Measurements from ENCODE around the gene RAB6B. TPM values are rescaled to one million over a fixed set of nuclear protein-coding genes. Genes with fewer than 3 reads are reported as not detected.
A peak's percentile ranks its signal among the peaks of the same experiment; 100 is the strongest.

RAB6B gene
- total and polyA plus RNA-seq, 2 experiments from 2014 or later, result 1.2 to 3.9 TPM

- H3F3A ChIP-seq (replicated peaks; ENCODE audit: low read depth), result no peaks in the 10 kb centered on the region
- TF ChIP-seq JUNB (IDR thresholded peaks at IDR 0.05; ENCODE audit: unreplicated experiment) (no peak), CREB1 (CRISPR knock-in tag; IDR thresholded peaks at IDR 0.05; ENCODE audit: low read depth) (peak; percentile 55; the same call in 1 of the 2 replicates), STAT1 (IDR thresholded peaks at IDR 0.05; ENCODE audit: unreplicated experiment) (no peak), ZNF114 (CRISPR knock-in tag; IDR thresholded peaks at IDR 0.05) (no peak), REST (IDR thresholded peaks at IDR 0.05; ENCODE audit: unreplicated experiment) (no peak), POLR2AphosphoS5 (IDR thresholded peaks at IDR 0.05; ENCODE audit: low read depth) (peak; percentile 95), CTCF (conservative IDR thresholded peaks at IDR 0.05; ENCODE audit: low read depth in 2 of 2) (no peak), EZH2 (IDR thresholded peaks at IDR 0.05; ENCODE audit: low read depth, unreplicated experiment) (no peak), ZNF462 (CRISPR knock-in tag; IDR thresholded peaks at IDR 0.05) (no peak), EZH2phosphoT487 (IDR thresholded peaks at IDR 0.05; ENCODE audit: unreplicated experiment) (no peak), ETS1 (IDR thresholded peaks at IDR 0.05) (peak; percentile 88), ZNF331 (CRISPR knock-in tag; IDR thresholded peaks at IDR 0.05; ENCODE audit: low read depth) (no peak), NANOG (IDR thresholded peaks at IDR 0.05; ENCODE audit: borderline replicate concordance) (no peak)
- H3K4me1 Mint-ChIP-seq, result peaks cover 11% of the 10 kb centered on the region
- H3K9me2 ChIP-seq (ENCODE audit: insufficient read depth), result no peaks in the 10 kb centered on the region; the same call in 1 of the 2 replicates
- peaks cover 15% of the 10 kb centered on the region for H3K36me3 ChIP-seq (ENCODE audit: insufficient read depth)
- H3K27me3 Mint-ChIP-seq (ENCODE audit: insufficient read depth, low read depth, poor library complexity), result peaks cover 3% of the 10 kb centered on the region
- H4K20me1 ChIP-seq (replicated peaks; ENCODE audit: insufficient read depth), result no peaks in the 10 kb centered on the region; the same call in 1 of the 2 replicates
- H3K4me1 ChIP-seq (ENCODE audit: insufficient read depth), result peaks cover 5% of the 10 kb centered on the region
- peak within 1 kb of the TSS; percentile 93 for H3K4me3 Mint-ChIP-seq
- peak; percentile 99 for ATAC-seq
- no peak within 1 kb of the TSS for H3K27ac ChIP-seq (ENCODE audit: low read depth)
- H3K79me2 ChIP-seq (replicated peaks; ENCODE audit: insufficient read depth), result peaks cover 19% of the 10 kb centered on the region
- peak within 1 kb of the TSS; percentile 95 for H3K27ac Mint-ChIP-seq
- no peaks in the 10 kb centered on the region for H3K27me3 ChIP-seq (ENCODE audit: insufficient read depth)
- DNase-seq (ENCODE audit: low spot score), result peak; percentile 93
- no peaks in the 10 kb centered on the region for H3K9me3 Mint-ChIP-seq
- H2AFZ ChIP-seq, result peak within 1 kb of the TSS; percentile 94
- peak within 1 kb of the TSS; percentile 86 for H3K4me3 ChIP-seq
- H3K36me3 Mint-ChIP-seq (ENCODE audit: low read depth), result peaks cover 35% of the 10 kb centered on the region
- peak within 1 kb of the TSS; percentile 80 for H3K4me2 ChIP-seq
These were observed 89.8 kb downstream of the RAB6B start, which contains the start of gene SRPRB for GRCh38 chr3:133805702-133806475. Gene SRPRB (plus strand): TSS chr3:133805815. CDS start chr3:133805849, 34 bp downstream.
